Activated T-cell treated with anti-CD3 and anti-CD28 coated beads, Interleukin-2, amount 50 U/mL, for 48 hours (primary cell): Measurements from ENCODE around the gene INSC.

ENCODE experiments used
- DNase-seq, 2 experiments: peaks; one replicate each; pipeline ENCODE4 v3.0.0-alpha.2; 2020

INSC gene

DNA sequence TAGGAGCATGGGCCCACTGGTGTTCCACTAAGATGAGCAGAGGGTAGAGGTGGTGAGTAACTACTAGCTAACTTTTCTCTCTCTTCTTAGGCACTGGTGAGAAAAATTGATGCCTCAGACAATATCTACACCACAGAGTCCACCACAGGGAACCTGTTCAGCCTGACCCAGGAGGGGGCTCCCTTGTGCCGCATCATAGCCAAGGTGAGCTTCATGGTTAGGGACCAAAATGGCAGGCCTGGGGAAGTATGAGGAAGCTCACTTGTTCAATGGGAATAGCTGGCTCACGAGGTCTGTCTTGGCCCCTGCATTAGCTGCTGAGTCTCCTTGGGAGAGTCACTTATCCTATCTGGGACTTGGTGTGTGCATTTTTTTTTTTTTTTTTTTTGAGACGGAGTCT, 75.9 kb downstream of the INSC start:
- no peak for DNase-seq

DNA sequence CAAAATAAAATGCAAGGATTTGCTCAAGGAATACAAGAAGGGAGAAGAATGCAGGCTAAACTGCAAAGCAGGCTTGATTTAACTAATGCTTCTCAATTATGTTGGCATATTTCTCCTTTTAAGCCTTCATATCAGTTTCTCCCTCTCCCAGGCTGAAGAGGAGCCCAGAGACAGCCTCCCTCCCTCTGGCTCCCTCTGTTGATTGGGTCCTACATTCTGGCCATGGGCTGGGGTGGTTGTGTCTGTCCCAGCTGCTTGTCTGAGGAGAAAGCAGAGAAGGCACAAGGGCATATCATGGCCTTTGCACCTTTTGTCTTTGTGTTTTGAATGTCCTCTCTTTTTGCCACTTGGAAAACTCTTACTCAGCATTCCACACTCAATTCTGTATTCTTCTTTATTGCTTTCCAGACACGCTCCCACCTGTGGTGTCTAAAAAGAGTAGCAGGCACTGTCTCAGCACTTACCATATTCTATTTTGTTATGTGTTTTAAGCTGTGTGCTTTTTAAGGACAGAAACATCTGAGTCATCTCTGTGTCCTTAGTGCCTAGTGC, 77.4 kb downstream of the INSC start:
- DNase-seq, result no peak

DNA sequence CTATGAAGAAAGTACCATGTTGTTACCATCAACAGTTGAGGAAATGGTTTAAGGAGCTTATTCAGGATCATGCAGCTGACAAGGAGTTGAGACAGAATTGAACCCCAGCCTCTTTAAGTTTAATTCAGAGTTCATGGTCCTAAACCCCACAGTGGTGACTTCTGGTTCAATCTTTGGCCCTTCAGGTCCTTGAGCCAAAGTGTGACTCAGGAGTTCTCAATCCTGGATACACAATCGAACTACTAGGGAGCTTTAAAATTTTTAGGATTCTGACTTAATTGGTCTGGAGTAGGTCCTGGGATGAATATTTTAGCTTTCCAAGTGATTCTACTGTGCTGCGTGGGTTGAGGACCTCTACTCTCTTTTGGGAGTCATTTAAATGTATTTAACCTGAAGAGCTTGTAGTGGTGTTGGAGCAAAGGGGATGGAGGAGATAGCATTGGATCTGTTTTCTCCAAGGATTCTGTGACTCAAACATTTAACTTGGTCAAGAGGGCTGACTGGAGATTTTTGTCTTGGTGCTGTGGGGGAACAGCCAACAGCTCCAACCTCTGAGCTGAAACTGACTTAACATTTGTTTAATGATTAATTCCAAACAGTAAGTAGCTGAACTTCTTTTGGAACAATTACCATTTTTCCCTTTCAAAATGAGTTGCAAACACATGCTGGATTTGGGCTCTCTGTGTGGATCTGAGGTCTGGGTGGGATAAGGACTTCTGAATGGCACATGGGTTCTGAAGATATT, 80.1 kb downstream of the INSC start:
- no peak for DNase-seq

DNA sequence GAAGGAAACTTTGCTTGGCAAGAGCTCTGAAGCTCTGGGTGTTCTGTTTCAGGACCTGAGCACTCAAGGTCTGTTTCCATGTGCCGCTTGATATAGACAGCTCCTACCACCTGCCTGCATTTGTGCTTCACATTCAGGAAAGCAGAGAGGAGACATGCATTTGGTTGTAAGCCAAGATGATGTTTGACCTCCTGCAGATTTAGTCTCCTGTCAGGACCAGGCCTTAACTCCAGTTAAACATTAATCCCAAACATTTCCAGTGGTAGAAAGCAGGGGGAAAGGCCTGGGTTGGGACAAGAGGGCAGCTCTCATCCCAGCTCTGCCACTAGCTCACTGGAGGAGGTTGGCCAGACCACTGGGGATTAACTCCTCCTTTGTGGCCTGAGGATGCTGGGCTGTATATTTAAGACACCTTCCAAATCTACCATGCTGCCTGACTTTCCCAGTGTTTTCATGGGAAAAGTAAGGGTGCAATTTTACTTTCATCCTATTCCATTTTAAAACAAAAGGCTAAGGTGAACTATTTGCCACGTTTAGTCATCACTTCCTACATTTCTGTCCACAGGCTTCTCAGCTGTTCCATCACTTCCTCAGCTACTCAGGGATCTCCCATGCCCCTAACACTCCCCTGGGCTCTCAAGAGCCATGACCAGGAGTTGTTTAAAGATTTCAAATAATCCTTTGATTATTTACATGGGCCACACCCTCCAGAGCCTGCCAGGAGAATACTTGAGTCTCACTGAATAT, 80.9 kb downstream of the INSC start:
- DNase-seq, result no peak

DNA sequence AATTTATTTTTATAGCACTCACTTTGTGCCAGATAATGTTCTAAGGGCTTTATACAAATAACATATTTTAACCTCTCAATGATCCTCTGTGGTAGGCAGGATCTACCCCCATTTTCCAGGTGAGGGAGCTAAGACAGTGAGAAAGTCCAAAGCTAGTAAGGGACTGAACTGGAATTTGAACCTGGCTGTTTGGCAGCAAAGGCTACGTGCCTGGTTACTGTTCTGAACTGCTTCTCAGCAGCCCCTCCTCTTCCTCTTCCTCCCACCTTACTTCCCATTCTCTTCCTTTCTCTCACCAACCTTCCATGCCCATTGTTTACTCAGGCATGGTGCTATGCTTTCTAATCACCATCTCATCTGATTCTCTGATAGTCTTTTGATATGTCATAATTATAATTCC, 82.0 kb downstream of the INSC start:
- DNase-seq, result no peak

DNA sequence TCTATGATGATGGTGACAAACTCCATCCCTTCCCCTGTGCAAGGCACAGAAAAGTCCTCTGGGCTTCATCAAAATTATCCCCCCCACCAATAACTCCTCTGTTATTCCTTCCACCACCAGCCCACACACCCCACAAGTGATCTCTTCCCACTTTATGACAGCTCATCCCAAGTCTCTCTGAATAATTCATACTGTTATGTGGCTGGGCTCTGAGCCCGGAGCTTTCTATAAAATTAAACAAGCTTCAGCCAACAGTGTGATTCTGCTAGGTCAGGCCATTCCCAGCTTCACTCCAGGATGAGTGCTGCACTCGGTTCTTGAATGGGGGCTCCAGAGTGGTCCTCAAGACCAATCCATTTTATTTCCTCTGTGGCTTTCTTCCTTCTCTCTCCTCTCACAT, 83.0 kb downstream of the INSC start:
- no peak for DNase-seq

DNA sequence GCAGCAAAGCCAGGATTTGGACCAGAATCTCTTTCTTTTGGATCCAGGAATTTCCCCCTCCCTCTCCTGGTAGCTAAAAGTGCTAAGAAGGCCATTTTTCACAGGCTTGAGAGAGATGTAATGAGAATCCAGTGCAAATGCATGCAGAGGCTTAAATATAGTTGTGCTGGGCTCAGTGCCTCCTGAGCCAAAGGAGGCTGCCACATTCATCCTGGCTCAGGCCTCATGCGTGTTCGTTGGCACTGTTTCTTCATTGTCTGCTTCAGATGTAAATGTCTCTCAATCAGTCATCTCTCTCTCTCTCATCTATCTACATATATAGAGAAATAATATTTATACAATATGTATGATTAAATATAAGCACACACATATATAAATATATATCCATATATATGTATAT, 83.6 kb downstream of the INSC start:
- no peak for DNase-seq

DNA sequence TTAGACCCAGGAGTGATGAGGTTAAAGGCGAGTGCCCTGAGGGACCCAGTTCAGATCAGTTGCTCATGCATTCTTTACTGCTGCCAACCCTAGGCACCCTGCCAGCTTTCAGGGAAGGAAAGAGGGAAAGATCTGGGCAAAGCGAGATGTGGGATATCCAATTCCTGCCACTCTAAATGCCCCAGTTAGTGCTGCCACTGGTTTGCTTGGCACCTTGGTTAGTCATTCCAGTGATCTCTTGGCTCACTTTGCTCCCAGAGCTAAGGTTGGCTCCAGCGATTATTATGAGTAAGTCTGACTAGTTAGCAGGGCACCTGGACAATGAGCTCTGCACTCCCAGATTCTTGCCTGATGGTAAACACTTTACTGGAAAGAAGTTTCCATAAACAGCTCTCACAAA, 85.0 kb downstream of the INSC start:
- no peak for DNase-seq

DNA sequence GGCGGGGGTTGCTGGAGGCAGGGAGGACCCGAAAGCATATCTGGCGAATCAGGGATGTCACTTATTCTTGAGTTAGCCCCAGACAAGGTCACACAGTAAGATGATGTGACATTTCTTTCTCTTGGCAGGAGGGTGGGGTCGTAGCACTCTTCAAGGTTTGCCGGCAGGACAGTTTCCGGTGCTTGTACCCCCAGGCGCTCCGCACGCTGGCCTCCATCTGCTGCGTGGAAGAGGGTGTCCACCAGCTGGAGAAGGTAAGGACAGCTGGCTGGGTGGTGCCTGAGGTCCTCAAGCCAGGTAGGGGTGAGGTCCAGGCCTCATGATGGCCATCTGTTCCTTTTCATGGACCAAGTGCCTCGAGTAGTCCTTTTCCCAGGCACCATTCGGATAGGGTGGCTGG, 86.0 kb downstream of the INSC start:
- no peak for DNase-seq

DNA sequence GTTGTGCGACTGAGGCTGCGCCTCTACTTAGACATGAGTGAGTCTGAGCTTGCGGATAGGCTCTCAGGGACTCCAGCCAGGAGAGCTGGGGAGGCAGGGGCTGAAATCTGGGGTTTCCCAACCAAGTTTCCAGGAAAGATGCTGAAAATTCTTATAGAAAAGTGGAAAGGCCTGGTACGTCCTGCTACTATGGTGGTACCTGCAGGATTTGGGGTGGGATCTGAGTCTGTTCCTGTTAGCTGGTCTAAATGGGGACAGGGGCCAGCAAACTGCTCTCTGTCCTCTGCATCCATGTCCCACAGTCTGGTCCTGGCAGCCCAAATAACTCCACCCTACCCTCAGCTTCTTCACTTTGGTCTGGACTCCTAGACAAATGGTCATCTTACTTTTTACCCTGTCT, 86.9 kb downstream of the INSC start:
- DNase-seq, result no peak

DNA sequence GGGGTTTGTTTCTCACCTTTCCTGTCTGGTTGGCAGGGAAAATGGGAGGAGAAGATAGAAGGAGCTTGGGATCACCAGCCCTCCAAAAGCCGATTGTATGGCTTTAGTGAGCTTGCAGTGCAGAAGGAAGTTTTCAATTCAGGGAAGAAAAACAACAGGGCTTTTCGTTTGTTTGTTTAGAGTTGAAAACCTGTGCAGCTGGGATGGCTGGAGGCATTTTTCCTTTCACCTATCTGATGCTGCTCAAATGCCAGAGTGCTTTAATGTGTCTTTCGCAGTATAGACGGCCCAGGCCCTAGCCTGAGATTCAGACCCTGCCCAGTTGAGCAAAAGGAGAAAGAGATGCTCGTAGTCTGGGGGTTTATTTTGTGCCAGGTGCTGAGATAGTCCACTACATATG, 87.9 kb downstream of the INSC start:
- no peak for DNase-seq

DNA sequence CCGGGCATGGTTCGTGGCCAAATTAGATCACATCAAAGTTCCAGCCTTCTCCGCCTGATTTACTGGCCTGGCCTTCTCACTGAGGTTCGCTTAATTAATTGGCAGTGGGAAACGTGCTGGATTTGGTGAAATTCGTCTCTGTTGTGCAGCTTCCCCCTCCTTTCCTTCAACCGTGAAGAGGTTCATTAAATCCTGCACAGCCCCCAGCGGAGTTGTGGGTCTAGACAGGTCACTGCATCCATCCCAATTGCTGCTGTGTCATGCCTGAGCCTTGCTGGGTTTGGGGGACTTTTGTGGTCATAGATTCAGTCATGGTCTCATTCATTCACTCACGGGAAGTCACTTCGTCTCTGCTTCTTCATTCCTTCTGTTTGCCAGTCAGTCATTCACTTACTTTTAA, 90.0 kb downstream of the INSC start:
- no peak for DNase-seq

DNA sequence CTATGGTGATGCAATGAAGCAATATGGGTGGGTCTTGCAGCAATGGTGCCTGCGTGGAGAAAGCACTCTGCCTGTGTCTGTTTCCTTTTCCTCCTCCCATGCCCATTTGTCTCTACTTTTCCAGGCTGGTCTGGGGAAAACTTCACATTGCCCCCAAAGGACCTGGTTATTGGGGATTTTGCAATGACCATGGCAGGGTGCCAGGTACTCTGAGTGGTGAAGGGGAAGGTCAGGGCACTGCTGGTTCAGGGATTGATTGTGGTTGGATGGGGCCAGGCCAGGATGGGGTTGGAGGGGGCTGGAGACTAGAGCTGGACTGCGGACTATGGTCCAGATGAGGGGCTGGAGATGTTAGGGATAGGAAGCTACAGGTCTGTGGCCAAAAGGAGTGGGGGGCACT, 92.1 kb downstream of the INSC start:
- no peak for DNase-seq

DNA sequence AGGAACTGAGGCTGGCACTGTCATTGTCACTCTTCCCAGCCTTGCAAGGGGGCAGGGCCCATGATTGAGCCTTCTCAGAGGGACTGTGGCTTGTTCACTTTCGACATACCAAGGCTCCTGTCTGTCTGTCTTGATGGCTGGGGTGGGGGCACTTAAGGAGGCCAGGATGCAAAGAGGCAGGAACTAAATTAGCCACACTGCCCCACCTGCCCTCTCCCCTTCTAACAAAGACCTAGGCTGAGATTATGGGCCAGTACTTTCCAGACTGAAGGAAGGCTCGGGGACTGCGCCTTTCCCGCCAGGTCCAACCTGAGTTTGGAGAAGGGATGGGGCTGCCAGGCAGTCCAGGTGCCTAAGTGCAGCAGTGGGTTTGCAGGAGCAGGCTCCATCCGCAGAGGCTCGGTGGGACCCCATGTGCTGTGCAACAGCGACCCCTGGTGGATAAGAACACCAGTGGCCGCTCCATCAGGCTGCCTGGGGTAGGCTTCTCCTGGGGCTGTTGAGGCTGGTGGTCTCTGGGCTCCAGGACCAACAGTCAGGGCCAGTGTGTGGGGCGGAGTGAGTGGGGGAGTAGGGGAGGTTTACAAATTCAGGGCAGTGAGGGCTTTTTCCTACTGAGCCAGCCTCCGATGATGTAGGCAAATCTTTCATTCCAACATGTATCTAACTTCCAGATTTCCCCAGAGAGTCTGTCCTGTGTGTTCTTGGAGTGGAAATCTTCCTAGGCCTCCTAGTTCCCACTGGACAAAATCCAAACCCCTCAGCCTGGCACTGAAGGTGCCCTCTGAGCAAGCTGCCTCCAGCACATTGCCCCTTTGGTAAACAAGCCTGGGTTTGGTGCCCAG, 93.9 kb downstream of the INSC start:
- peak; percentile 82 for DNase-seq

DNA sequence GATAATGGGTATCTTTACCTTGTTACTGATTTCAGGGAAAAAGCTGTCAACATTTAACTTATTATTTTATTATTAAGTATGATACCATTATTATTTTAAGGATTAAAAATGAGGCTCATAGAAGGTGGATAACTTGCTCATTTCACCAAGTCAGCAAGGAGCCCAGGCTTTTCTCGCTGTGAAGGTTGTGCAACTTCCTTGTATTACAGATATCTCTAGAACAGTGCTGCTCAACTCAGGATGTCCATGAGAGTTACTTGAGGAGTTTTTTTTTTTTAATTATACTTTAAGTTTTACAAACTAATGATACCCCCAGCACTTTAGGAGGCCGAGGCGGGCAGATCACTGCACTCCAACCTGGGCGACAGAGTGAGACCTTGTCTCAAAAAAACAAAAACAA, 98.2 kb downstream of the INSC start:
- DNase-seq, result no peak

DNA sequence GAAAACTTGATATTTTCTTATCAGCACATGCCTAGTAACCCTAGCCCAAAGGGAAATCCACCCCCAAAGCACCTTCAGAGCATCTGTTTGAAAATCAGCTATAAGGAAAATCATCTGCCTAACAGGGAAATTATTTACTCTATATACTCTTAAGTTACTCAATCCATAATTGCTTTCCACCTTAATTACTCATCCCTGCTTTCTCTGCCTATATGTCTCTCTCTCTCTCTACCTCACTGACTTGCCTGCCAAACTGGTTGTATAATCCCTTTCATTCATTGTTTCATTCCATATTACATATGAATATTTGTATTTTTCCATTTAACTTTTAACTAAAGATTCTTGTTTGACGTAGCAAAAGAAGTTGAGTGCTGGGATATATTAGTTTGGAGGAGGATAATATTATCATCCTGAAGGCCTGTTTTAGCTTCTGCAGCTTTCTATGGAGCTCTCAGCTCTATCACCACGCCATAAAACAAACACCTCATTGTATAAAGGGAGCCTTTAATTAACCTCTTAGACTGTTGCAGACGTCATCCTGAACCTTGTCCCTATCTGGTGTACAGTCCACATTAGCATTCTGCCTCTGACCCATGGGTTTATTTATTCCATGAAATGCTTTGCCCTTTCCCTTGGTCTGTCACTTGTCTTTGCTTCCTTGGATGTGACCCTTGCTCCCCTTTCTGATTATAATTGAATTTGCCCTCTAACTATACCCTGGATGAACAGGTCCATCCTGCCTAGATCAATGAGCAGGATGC, 98.9 kb downstream of the INSC start:
- DNase-seq, result no peak

DNA sequence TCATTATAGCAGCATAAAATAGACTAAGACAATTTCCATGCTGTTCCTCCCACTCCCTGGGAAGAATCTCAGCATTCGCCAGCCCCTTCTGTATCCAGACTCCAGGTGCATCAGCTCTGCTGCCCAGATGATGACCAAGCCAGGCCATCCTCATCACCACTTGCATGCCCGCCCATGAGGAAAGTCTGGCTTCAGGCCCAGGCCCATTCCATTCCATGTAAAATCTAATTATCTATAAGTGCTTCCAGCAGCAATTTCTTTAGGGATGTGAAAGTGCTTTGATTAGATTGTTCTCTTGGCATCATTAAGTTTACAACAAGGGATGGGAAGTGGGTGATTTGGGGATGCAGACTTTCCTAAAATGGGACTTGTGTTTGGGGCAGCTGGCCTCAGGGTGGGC, 100.3 kb downstream of the INSC start:
- DNase-seq, result no peak

DNA sequence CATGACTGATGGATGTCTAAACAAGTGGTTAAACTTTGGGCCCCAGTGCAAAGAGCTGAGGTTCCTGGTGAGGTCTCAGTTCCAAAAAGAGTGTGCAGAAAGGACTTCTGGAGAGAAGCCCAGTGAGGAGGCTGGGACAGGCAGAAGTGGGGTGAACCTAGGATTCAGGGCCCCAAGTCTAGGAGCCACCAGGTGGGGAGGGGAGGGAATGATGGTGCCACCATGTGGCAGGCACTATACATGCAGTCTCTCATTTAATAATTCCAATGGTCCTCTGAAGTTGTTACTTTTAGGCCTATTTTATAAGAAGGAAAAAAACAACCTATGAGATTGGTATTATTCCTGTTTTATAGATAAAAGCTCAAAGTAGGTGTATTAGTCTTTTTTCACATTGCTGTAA, 102.0 kb downstream of the INSC start:
- no peak for DNase-seq

DNA sequence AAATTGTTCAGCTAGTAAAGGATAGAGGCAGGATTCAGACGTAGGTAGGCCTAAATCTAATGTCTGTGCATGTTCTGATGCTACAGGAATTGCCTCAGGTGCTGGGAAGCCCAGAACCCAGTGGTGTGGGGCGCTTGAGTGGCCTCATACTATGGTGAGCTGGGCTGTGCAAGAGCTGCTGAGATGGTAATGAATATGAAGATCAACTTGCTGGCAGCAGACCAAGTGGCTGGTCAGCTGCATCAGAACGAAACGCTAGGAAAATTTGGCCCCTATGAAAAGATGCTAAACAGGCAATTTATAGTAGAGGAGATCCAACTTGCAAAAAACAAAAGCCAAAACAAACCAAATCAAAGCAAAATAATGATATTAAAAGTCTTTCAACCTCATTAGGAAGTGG, 102.7 kb downstream of the INSC start:
- no peak for DNase-seq

DNA sequence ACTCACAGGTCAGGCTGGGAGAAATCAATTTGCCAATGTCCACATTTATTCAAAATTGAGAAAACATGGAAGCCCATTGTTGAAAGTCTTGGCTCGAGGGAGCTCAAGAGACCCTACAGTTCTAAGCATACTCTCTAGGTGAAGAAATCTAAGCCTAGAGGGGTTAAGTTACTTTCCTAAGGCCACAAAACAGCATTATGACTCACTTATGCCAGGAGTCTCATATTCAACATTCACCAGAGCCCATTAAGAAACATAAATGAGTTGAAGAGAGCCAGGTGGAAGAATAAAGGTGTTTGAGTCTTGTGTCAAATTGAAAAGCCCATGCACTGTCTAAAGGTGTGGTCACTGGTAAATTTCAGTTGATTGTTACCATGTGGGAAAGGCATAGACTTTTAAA, 108.1 kb downstream of the INSC start:
- no peak for DNase-seq

DNA sequence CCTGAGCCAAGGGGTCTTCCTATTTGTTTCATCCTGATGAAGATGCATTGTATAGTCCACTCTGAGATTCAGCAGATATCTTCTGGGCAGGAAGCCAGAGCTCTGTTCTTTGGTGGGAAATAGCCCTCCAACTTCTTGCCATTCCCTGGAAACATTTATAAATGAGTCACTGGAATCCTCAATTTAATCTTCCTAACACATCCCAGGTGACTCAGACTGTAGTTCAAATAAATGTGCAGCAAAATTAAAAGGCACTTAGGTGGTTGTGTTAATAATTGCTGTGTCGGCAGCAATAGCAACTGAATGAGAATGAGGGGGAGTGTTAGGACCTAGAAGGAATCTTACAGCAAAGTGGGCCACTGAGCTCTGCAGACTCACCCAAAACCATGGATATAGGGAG, 108.6 kb downstream of the INSC start:
- no peak for DNase-seq

DNA sequence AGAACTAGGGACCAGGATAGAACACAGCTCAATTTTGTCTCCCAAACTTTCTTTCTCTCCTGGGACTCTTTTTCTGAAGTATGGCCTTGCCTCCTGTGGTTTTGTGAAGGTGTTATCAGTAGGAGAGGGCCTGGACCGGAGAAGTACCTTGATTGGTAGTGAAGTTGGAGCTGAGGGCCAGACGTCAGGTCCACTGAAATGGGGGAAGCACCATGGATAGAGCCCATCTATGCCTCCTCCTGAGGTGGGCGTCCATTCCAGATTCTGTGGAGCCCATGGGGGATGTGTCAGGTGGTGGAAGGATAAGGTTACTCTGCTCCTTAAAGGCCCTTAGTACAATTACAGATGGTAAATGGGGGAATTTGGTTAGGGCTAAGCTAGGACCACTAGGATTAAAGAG, 109.7 kb downstream of the INSC start:
- no peak for DNase-seq

DNA sequence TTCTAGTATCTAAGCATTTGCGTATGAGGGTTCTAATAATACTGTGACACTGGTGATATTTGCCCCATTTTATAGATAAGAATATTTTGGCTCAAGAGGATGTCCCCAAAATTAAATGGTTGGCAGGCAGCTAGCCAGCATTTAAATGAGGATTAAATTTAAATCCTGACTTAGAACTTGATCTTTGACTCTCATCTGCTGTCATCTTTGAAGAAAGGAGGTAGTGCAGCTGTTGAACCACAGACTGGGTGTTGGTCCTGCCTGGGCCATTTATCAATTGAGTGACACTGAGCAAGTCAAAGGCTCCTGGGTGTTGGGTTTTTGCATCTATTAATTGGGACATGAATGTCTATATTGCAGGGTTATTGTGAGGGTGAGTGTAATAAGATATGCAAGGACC, 112.3 kb downstream of the INSC start:
- no peak for DNase-seq
